ENCODE measurements around the gene EFNA2. TPM values are rescaled to one million over a fixed set of nuclear protein-coding genes. Genes with fewer than 3 reads are reported as not detected.
A peak's percentile ranks its signal among the peaks of the same experiment; 100 is the strongest.

EFNA2 gene
- total RNA-seq, 1 experiment from 2014 or later = 12.2 TPM

GRCh38 chr19:1259206-1259875 lies 26.3 kb upstream of the EFNA2 start:
- POLR2A ChIA-PET = interaction anchor here (0.7 to 4.4 kb wide), 3 partner anchors 10 to 709 kb away, joined by 3 to 54 read pairs (median 5); partner anchors contain the start of gene CIRBP
- ATAC-seq (peak; percentile 51), DNase-seq (ENCODE audit: low read depth, low spot score) (no peak)
- H3K27me3 ChIP-seq (ENCODE audit: insufficient read depth, low read length) = no peaks in the 10 kb centered on the region
- peak overlapping the region; percentile 65 for H3K9ac ChIP-seq (ENCODE audit: low read length)
- H2AFZ ChIP-seq (ENCODE audit: low read depth, low read length, poor library complexity, severe bottlenecking) = no peak overlapping the region
- TF ChIP-seq ZNF274 (IDR thresholded peaks at IDR 0.05; ENCODE audit: low read depth, low read length) (no peak), ZBTB33 (IDR thresholded peaks at IDR 0.05; ENCODE audit: extremely low read depth, insufficient replicate concordance, low read length) (peak; percentile 51), ZFX (IDR thresholded peaks at IDR 0.05) (peak; percentile 43; the same call in 1 of the 2 replicates), TCF7L2 (IDR thresholded peaks at IDR 0.05; ENCODE audit: borderline replicate concordance, extremely low read depth, insufficient read depth, insufficient read length) (peak; percentile 17), CEBPB (IDR thresholded peaks at IDR 0.05; ENCODE audit: low read depth) (no peak), POLR2AphosphoS5 (IDR thresholded peaks at IDR 0.05; ENCODE audit: low read depth, low read length) (peak; percentile 94)
- peak overlapping the region; percentile 31 to 41 for H3K4me3 ChIP-seq (replicated peaks in 1 of 2; ENCODE audit: low read depth in 1 of 2, low read length in 2 of 2)
- RAD21 ChIA-PET (ENCODE audit: low non-redundant PET in 1 of 2, low total read pairs in 2 of 2, uncharacterized antibody in 2 of 2, unreplicated experiment in 2 of 2) = interaction anchor here in 1 of 2 experiments (0.6 to 1.0 kb wide), 2 partner anchors 8 to 15 kb away, joined by 3 to 5 read pairs; no protein-coding TSS in a partner anchor
- H3K4me2 ChIP-seq (ENCODE audit: low read length) = peak overlapping the region; percentile 76
- H3K36me3 ChIP-seq (ENCODE audit: control insufficient read depth in 1 of 2, insufficient read depth in 2 of 2, low read length in 2 of 2) = peaks cover 20 to 31% of the 10 kb centered on the region in 2 experiments
- H3K4me1 ChIP-seq (ENCODE audit: control insufficient read depth in 1 of 2, insufficient read depth in 2 of 2, low read length in 2 of 2) = peaks cover 44 to 94% of the 10 kb centered on the region in 2 experiments
- intact Hi-C loops (cut with micrococcal nuclease) = no loop called here
- TSS peak; percentile 88 for BruUV-seq (replicated peaks)
- no peaks in the 10 kb centered on the region for H3K9me3 ChIP-seq (ENCODE audit: control insufficient read depth in 1 of 2, insufficient read depth in 1 of 2, low read depth in 1 of 2, low read length in 2 of 2)
- no peaks in the 10 kb centered on the region for H4K20me1 ChIP-seq (ENCODE audit: insufficient read depth)
- H3K27ac ChIP-seq (ENCODE audit: low read depth, low read length) = peak overlapping the region; percentile 90
- peaks cover 47% of the 10 kb centered on the region for H3K79me2 ChIP-seq (ENCODE audit: insufficient read depth, low read length)
- CTCF ChIA-PET = interaction anchor here (0.8 kb wide), 1 partner anchor 15 kb away, joined by 3 read pairs; no protein-coding TSS in a partner anchor
- no peaks in the 10 kb centered on the region for H3K9me2 ChIP-seq (ENCODE audit: insufficient read depth)
